Keratinocyte (primary cell): ENCODE data around the gene CDIP1. TPM values are rescaled to one million over a fixed set of nuclear protein-coding genes. Genes with fewer than 3 reads are reported as not detected.

Experiments used
- DNase-seq: peaks from one replicate; pipeline ENCODE4 v3.0.0-alpha.2; 2011; ENCODE audit warnings: low read depth, missing footprints, low spot score
- FAIRE-seq: peaks from 2 replicates; lab custom pipeline; 2011; peaks lifted over from hg19 to GRCh38; lab: Jason Lieb, UNC
- H2AFZ ChIP-seq: 2 replicates; pipeline ENCODE4 v1.6.0; 2012; ENCODE audit warnings: low read length, control low read depth, inconsistent platforms; ENCODE audit not compliant: control insufficient read depth
- H3K27ac ChIP-seq: 2 replicates; pipeline ENCODE4 v1.5.1; 2011; ENCODE audit warnings: low read length; ENCODE audit not compliant: control insufficient read depth, insufficient read depth
- H3K27me3 ChIP-seq: 3 replicates; pipeline ENCODE4 v1.6.0; 2011; ENCODE audit warnings: low read length; ENCODE audit not compliant: control insufficient read depth, insufficient read depth; ENCODE audit errors: extremely low read depth
- H3K36me3 ChIP-seq, 2 experiments: 2 replicates in 1 of 2; 3 replicates in 1 of 2; pipeline ENCODE4 v1.5.1; 2011; ENCODE audit warnings: low read length in 2 of 2, mild to moderate bottlenecking in 1 of 2; ENCODE audit not compliant: control insufficient read depth in 2 of 2, insufficient read depth in 2 of 2; ENCODE audit errors: extremely low read depth in 1 of 2
- H3K4me1 ChIP-seq: 3 replicates; pipeline ENCODE4 v1.5.1; 2011; ENCODE audit warnings: low read length; ENCODE audit not compliant: control insufficient read depth, insufficient read depth; ENCODE audit errors: extremely low read depth
- H3K4me2 ChIP-seq: 3 replicates; pipeline ENCODE4 v1.6.0; 2011; ENCODE audit warnings: low read depth, low read length; ENCODE audit not compliant: control insufficient read depth, insufficient read depth; ENCODE audit errors: extremely low read depth
- H3K4me3 ChIP-seq, 3 experiments: fragments of 200-600 bp in 1 of 3; sonication (generic) in 1 of 3; 2 replicates in 2 of 3; 3 replicates in 1 of 3; pipeline ENCODE4 v1.5.1; 2011 to 2016; ENCODE audit warnings: low read length in 3 of 3, mild to moderate bottlenecking in 3 of 3, control low read depth in 2 of 3, inconsistent platforms in 1 of 3, low read depth in 1 of 3, mixed read lengths in 1 of 3, mixed run types in 1 of 3, moderate library complexity in 1 of 3; ENCODE audit not compliant: control insufficient read depth in 2 of 3, insufficient read depth in 2 of 3; ENCODE audit errors: extremely low read depth in 1 of 3
- H3K79me2 ChIP-seq: 2 replicates; pipeline ENCODE4 v1.6.0; 2012; ENCODE audit warnings: low read length; ENCODE audit not compliant: control insufficient read depth, insufficient read depth
- H3K9ac ChIP-seq: 3 replicates; pipeline ENCODE4 v1.6.0; 2011; ENCODE audit warnings: low read length; ENCODE audit not compliant: control insufficient read depth, insufficient read depth; ENCODE audit errors: extremely low read depth
- H3K9me1 ChIP-seq: 3 replicates; pipeline ENCODE4 v1.6.0; 2011; ENCODE audit warnings: low read length; ENCODE audit not compliant: control insufficient read depth, insufficient read depth; ENCODE audit errors: extremely low read depth
- H3K9me3 ChIP-seq: 2 replicates; pipeline ENCODE4 v1.5.1; 2012; ENCODE audit warnings: low read depth, low read length; ENCODE audit not compliant: control insufficient read depth
- H4K20me1 ChIP-seq: 3 replicates; pipeline ENCODE4 v1.6.0; 2011; ENCODE audit warnings: low read length; ENCODE audit not compliant: control insufficient read depth, insufficient read depth; ENCODE audit errors: extremely low read depth
- CTCF ChIP-seq, 3 experiments: IDR thresholded peaks in 1 of 3; conservative IDR thresholded peaks in 1 of 3; optimal IDR thresholded peaks in 1 of 3; 2 replicates in 2 of 3; 3 replicates in 1 of 3; pipeline versions ENCODE3 to v1.5.1; 2011; ENCODE audit warnings: low read length in 3 of 3, mild to moderate bottlenecking in 3 of 3, moderate library complexity in 2 of 3, control low read depth in 1 of 3, inconsistent platforms in 1 of 3; ENCODE audit not compliant: insufficient read depth in 2 of 3; ENCODE audit errors: extremely low read depth in 1 of 3
- EZH2 ChIP-seq: IDR thresholded peaks from one replicate; pipeline ENCODE4 v1.6.1; 2012; ENCODE audit warnings: inconsistent platforms, mild to moderate bottlenecking, low read length, moderate library complexity
- dilution Hi-C: fragments of 300-500 bp; cut with MboI; formaldehyde crosslinking; loops from one replicate; pipeline ENCODE4 v1.7.0; 2020; ENCODE audit warnings: low sequenced_read_pairs; ENCODE audit not compliant: extremely low pct_ligation_motif_present
- polyA plus RNA-seq, 5 experiments: library from polyadenylated mRNA; depleted of rRNA in 3 of 5; stranded (reverse) in 3 of 5; stranded (forward) in 1 of 5; unstranded in 1 of 5; fragments of >200 nt; gene quantifications; 1 replicate in 1 of 5; 2 replicates in 3 of 5; 3 replicates in 1 of 5; pipeline versions ENCODE4 v1.2.1 to v1.2.3, GENCODE V29; 2011 to 2012; ENCODE audit warnings: missing spikeins in 2 of 5, low read depth in 1 of 5, low replicate concordance in 1 of 5

Gene CDIP1
- polyA plus RNA-seq, 1 donor (not counting 4 experiments of a cell fraction or from before 2014, with no cell fraction given) = 19.8 TPM

GRCh38 chr16:4507588-4508345, 30.8 kb downstream of the CDIP1 start:
- no peaks in the 10 kb centered on the region for H3K27me3 ChIP-seq
- no peak overlapping the region for H3K9ac ChIP-seq
- peaks cover 19% of the 10 kb centered on the region for H4K20me1 ChIP-seq
- peaks cover 13% of the 10 kb centered on the region for H3K4me1 ChIP-seq
- no peaks in the 10 kb centered on the region for H3K9me1 ChIP-seq
- H3K27ac ChIP-seq = no peak overlapping the region
- no peak for TF ChIP-seq EZH2
- no peak for TF ChIP-seq CTCF (optimal IDR thresholded peaks at IDR 0.05 in 1 of 3, IDR thresholded peaks at IDR 0.05 in 1 of 3, conservative IDR thresholded peaks at IDR 0.05 in 1 of 3; ENCODE audit: extremely low read depth in 1 of 3, insufficient read depth in 2 of 3, low read length in 3 of 3)
- H2AFZ ChIP-seq = no peak overlapping the region
- peaks cover 48% of the 10 kb centered on the region for H3K79me2 ChIP-seq
- FAIRE-seq (no peak), DNase-seq (no peak)
- no peaks in the 10 kb centered on the region for H3K9me3 ChIP-seq
- dilution Hi-C loops = no loop called here
- no peak overlapping the region for H3K4me3 ChIP-seq
- peaks cover 47 to 58% of the 10 kb centered on the region in 2 experiments for H3K36me3 ChIP-seq
- H3K4me2 ChIP-seq = no peak overlapping the region

GRCh38 chr16:4506450-4506849, 32.1 kb downstream of the CDIP1 start:
- H4K20me1 ChIP-seq = peaks cover 27% of the 10 kb centered on the region
- DNase-seq (no peak), FAIRE-seq (peak; percentile 96)
- no peaks in the 10 kb centered on the region for H3K9me3 ChIP-seq
- H3K4me1 ChIP-seq = peaks cover 18% of the 10 kb centered on the region
- H3K9ac ChIP-seq = peak overlapping the region; percentile 3
- peak overlapping the region; percentile 36 for H3K27ac ChIP-seq
- TF ChIP-seq CTCF (optimal IDR thresholded peaks at IDR 0.05 in 1 of 3, IDR thresholded peaks at IDR 0.05 in 1 of 3, conservative IDR thresholded peaks at IDR 0.05 in 1 of 3; ENCODE audit: extremely low read depth in 1 of 3, insufficient read depth in 2 of 3, low read length in 3 of 3) (peak; percentile 81 to 93 (median 92)), EZH2 (no peak)
- peaks cover 8% of the 10 kb centered on the region for H3K9me1 ChIP-seq
- H3K27me3 ChIP-seq = no peaks in the 10 kb centered on the region
- H3K4me3 ChIP-seq = no peak overlapping the region
- dilution Hi-C loops = no loop called here
- no peak overlapping the region for H2AFZ ChIP-seq
- H3K4me2 ChIP-seq = no peak overlapping the region
- peaks cover 38 to 51% of the 10 kb centered on the region in 2 experiments for H3K36me3 ChIP-seq
- peaks cover 61% of the 10 kb centered on the region for H3K79me2 ChIP-seq
